Measurements from ENCODE around the gene AMBP.

The AMBP gene

GRCh38 chr9:114124666-114125475 lies 46.8 kb upstream of the AMBP start:
- Histone ChIP-seq H2AFZ (ENCODE audit: low read depth, low read length) (no peak overlapping the region), H3K23ac (ENCODE audit: low read length in 2 of 2) (no peak overlapping the region), H3K14ac (ENCODE audit: low read length in 2 of 2) (no peak overlapping the region), H4K8ac (ENCODE audit: low read length) (no peak overlapping the region), H2BK15ac (ENCODE audit: low read depth, poor library complexity, severe bottlenecking) (no peak overlapping the region), H2BK5ac (ENCODE audit: low read depth, low read length, poor library complexity, severe bottlenecking) (no peak overlapping the region), H2BK12ac (ENCODE audit: low read length in 2 of 2) (no peak overlapping the region), H3K4me3 (ENCODE audit: insufficient read depth in 1 of 2, low read depth in 1 of 2, low read length in 2 of 2) (no peak overlapping the region), H3K18ac (ENCODE audit: low read depth in 1 of 2, low read length in 2 of 2) (no peak overlapping the region), H3K36me3 (ENCODE audit: control insufficient read depth in 1 of 2, insufficient read depth in 2 of 2, low read depth in 1 of 2, low read length in 2 of 2) (no peaks in the 10 kb centered on the region), H2AK5ac (ENCODE audit: low read length, severe bottlenecking) (no peak overlapping the region), H3K4me1 (ENCODE audit: control insufficient read depth, insufficient read depth, low read depth, low read length) (no peaks in the 10 kb centered on the region), H3K4me2 (ENCODE audit: low read length, poor library complexity, severe bottlenecking) (no peak overlapping the region), H3K79me1 (replicated peaks; ENCODE audit: low read length, poor library complexity, severe bottlenecking) (no peaks in the 10 kb centered on the region), H2BK120ac (ENCODE audit: low read depth, low read length) (no peak overlapping the region), H3K9me3 (ENCODE audit: control insufficient read depth, low read length) (peaks cover 15% of the 10 kb centered on the region), H3K4ac (ENCODE audit: low read depth in 1 of 2, low read length in 2 of 2) (no peak overlapping the region), H3K9ac (ENCODE audit: low read length) (no peak overlapping the region), H3K27ac (ENCODE audit: low read length, poor library complexity, severe bottlenecking) (no peak overlapping the region), H3K27me3 (ENCODE audit: control insufficient read depth in 1 of 2, insufficient read depth in 1 of 2, low read length in 2 of 2) (peaks cover 17 to 49% of the 10 kb centered on the region in 2 experiments), H4K91ac (ENCODE audit: low read length) (no peak overlapping the region)
- WGBS: 90% methylated on average over 10 of the region's 13 CpGs
- DNase-seq: no peak

GRCh38 chr9:114124138-114124537 lies 46.0 kb upstream of the AMBP start:
- WGBS: 42% methylated on average over 1 of the region's 1 CpG
- Histone ChIP-seq H3K27ac (ENCODE audit: low read length, poor library complexity, severe bottlenecking) (no peak overlapping the region), H3K14ac (ENCODE audit: low read length in 2 of 2) (no peak overlapping the region), H4K91ac (ENCODE audit: low read length) (no peak overlapping the region), H3K9ac (ENCODE audit: low read length) (no peak overlapping the region), H3K27me3 (ENCODE audit: control insufficient read depth in 1 of 2, insufficient read depth in 1 of 2, low read length in 2 of 2) (peaks cover 19 to 46% of the 10 kb centered on the region in 2 experiments), H2BK120ac (ENCODE audit: low read depth, low read length) (no peak overlapping the region), H3K36me3 (ENCODE audit: control insufficient read depth in 1 of 2, insufficient read depth in 2 of 2, low read depth in 1 of 2, low read length in 2 of 2) (no peaks in the 10 kb centered on the region), H3K4me1 (ENCODE audit: control insufficient read depth, insufficient read depth, low read depth, low read length) (no peaks in the 10 kb centered on the region), H3K23ac (ENCODE audit: low read length in 2 of 2) (no peak overlapping the region), H3K4me3 (ENCODE audit: insufficient read depth in 1 of 2, low read depth in 1 of 2, low read length in 2 of 2) (no peak overlapping the region), H2AFZ (ENCODE audit: low read depth, low read length) (no peak overlapping the region), H3K4ac (ENCODE audit: low read depth in 1 of 2, low read length in 2 of 2) (no peak overlapping the region), H2BK5ac (ENCODE audit: low read depth, low read length, poor library complexity, severe bottlenecking) (no peak overlapping the region), H3K79me1 (replicated peaks; ENCODE audit: low read length, poor library complexity, severe bottlenecking) (no peaks in the 10 kb centered on the region), H2AK5ac (ENCODE audit: low read length, severe bottlenecking) (no peak overlapping the region), H2BK12ac (ENCODE audit: low read length in 2 of 2) (no peak overlapping the region), H3K4me2 (ENCODE audit: low read length, poor library complexity, severe bottlenecking) (no peak overlapping the region), H4K8ac (ENCODE audit: low read length) (no peak overlapping the region), H3K18ac (ENCODE audit: low read depth in 1 of 2, low read length in 2 of 2) (no peak overlapping the region), H2BK15ac (ENCODE audit: low read depth, poor library complexity, severe bottlenecking) (no peak overlapping the region), H3K9me3 (ENCODE audit: control insufficient read depth, low read length) (peaks cover 15% of the 10 kb centered on the region)
- no peak for DNase-seq

GRCh38 chr9:114123031-114123977 lies 45.2 kb upstream of the AMBP start:
- Histone ChIP-seq H3K14ac (ENCODE audit: low read length in 2 of 2) (no peak overlapping the region), H3K79me1 (replicated peaks; ENCODE audit: low read length, poor library complexity, severe bottlenecking) (no peaks in the 10 kb centered on the region), H2AFZ (ENCODE audit: low read depth, low read length) (no peak overlapping the region), H3K4me2 (ENCODE audit: low read length, poor library complexity, severe bottlenecking) (no peak overlapping the region), H4K91ac (ENCODE audit: low read length) (no peak overlapping the region), H4K8ac (ENCODE audit: low read length) (no peak overlapping the region), H3K27ac (ENCODE audit: low read length, poor library complexity, severe bottlenecking) (no peak overlapping the region), H3K23ac (ENCODE audit: low read length in 2 of 2) (no peak overlapping the region), H2BK5ac (ENCODE audit: low read depth, low read length, poor library complexity, severe bottlenecking) (no peak overlapping the region), H3K4ac (ENCODE audit: low read depth in 1 of 2, low read length in 2 of 2) (no peak overlapping the region), H2BK12ac (ENCODE audit: low read length in 2 of 2) (no peak overlapping the region), H2BK15ac (ENCODE audit: low read depth, poor library complexity, severe bottlenecking) (no peak overlapping the region), H3K4me3 (ENCODE audit: insufficient read depth in 1 of 2, low read depth in 1 of 2, low read length in 2 of 2) (no peak overlapping the region), H2AK5ac (ENCODE audit: low read length, severe bottlenecking) (no peak overlapping the region), H3K4me1 (ENCODE audit: control insufficient read depth, insufficient read depth, low read depth, low read length) (no peaks in the 10 kb centered on the region), H3K27me3 (ENCODE audit: control insufficient read depth in 1 of 2, insufficient read depth in 1 of 2, low read length in 2 of 2) (peaks cover 27 to 52% of the 10 kb centered on the region in 2 experiments), H2BK120ac (ENCODE audit: low read depth, low read length) (no peak overlapping the region), H3K9ac (ENCODE audit: low read length) (no peak overlapping the region), H3K36me3 (ENCODE audit: control insufficient read depth in 1 of 2, insufficient read depth in 2 of 2, low read depth in 1 of 2, low read length in 2 of 2) (no peaks in the 10 kb centered on the region), H3K9me3 (ENCODE audit: control insufficient read depth, low read length) (peaks cover 15% of the 10 kb centered on the region), H3K18ac (ENCODE audit: low read depth in 1 of 2, low read length in 2 of 2) (no peak overlapping the region)
- DNase-seq: no peak
- WGBS: 91% methylated on average over 9 of the region's 9 CpGs
